IPS-NIHi7 (cell line): ENCODE results near the gene TIMM23B.
A peak's percentile ranks its signal among the peaks of the same experiment; 100 is the strongest.
"Not testable (repeated sequence)": the region's sequence is repeated elsewhere in the genome, so short reads cannot be mapped to it uniquely, and the experiment has no call there.

Source experiments
- DNase-seq: peaks from one replicate; pipeline ENCODE4 v3.0.0; 2012; ENCODE audit warnings: mixed read lengths; ENCODE audit errors: extremely low spot score

The TIMM23B gene

GRCh38 chr10:49977756-49978155 lies 35.9 kb downstream of the TIMM23B start:
- DNase-seq, result not testable (repeated sequence)

GRCh38 chr10:49987207-49987606 lies 45.4 kb downstream of the TIMM23B start:
- DNase-seq, result not testable (repeated sequence)

- not testable (repeated sequence) for DNase-seq
These were observed 46.5 kb downstream of the TIMM23B start, which contains the start of gene AGAP6 for GRCh38 chr10:49988376-49988775. Gene AGAP6 (plus strand): TSS chr10:49988406. CDS start chr10:49988716, 310 bp downstream.

GRCh38 chr10:49995321-49995720 lies 53.5 kb downstream of the TIMM23B start:
- DNase-seq, result not testable (repeated sequence)

GRCh38 chr10:50014024-50014423 lies 72.2 kb downstream of the TIMM23B start:
- DNase-seq, result not testable (repeated sequence)

GRCh38 chr10:50015596-50016220 lies 73.9 kb downstream of the TIMM23B start:
- DNase-seq, result not testable (repeated sequence)

- not testable (repeated sequence) for DNase-seq
These were observed 75.1 kb downstream of the TIMM23B start for GRCh38 chr10:50016926-50017325.

- DNase-seq, result not testable (repeated sequence)
These were observed 75.8 kb downstream of the TIMM23B start for GRCh38 chr10:50017646-50018045.

GRCh38 chr10:50019279-50019678 lies 77.4 kb downstream of the TIMM23B start:
- peak; percentile 0 for DNase-seq

- DNase-seq, result not testable (repeated sequence)
These were observed 78.7 kb downstream of the TIMM23B start for GRCh38 chr10:50020451-50021024.

GRCh38 chr10:50021646-50022045 lies 79.8 kb downstream of the TIMM23B start:
- no peak for DNase-seq
